ENCODE results near the gene MED25. TPM values are rescaled to one million over a fixed set of nuclear protein-coding genes. Genes with fewer than 3 reads are reported as not detected.
"Not testable (repeated sequence)": the region's sequence is repeated elsewhere in the genome, so short reads cannot be mapped to it uniquely, and the experiment has no call there.

MED25 gene
- total and polyA plus RNA-seq, 2 donors (not counting 1 experiment from before 2014, with no cell fraction given): 11.2 to 20.2 TPM

DNA sequence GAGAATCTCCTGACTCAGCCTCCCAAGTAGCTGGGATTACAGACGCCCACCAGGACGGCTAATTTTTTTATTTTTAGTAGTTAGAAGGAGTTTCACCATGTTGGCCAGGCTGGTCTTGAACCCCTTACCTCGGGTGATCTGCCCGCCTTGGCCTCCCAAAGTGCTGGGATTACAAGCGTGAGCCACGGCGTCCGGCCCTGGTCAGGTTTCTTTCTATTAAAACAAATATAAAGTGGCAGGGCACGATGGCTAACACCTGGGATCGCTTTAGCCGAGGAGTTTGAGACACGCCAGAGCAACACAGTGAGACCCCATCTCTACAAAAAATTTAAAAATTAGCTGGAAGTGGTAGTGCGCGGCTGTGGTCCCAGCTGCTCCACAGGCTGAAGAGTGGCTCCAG, 1.5 kb upstream of the MED25 start:
- TF ChIP-seq EZH2 (IDR thresholded peaks at IDR 0.05; ENCODE audit: low read length, missing control alignments): no peak
- TF ChIP-seq, protein P1, sequence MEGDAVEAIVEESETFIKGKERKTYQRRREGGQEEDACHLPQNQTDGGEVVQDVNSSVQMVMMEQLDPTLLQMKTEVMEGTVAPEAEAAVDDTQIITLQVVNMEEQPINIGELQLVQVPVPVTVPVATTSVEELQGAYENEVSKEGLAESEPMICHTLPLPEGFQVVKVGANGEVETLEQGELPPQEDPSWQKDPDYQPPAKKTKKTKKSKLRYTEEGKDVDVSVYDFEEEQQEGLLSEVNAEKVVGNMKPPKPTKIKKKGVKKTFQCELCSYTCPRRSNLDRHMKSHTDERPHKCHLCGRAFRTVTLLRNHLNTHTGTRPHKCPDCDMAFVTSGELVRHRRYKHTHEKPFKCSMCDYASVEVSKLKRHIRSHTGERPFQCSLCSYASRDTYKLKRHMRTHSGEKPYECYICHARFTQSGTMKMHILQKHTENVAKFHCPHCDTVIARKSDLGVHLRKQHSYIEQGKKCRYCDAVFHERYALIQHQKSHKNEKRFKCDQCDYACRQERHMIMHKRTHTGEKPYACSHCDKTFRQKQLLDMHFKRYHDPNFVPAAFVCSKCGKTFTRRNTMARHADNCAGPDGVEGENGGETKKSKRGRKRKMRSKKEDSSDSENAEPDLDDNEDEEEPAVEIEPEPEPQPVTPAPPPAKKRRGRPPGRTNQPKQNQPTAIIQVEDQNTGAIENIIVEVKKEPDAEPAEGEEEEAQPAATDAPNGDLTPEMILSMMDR (conservative IDR thresholded peaks at IDR 0.05 in 1 of 2, IDR thresholded peaks at IDR 0.05 in 1 of 2; ENCODE audit: low read depth in 1 of 2, low read length in 2 of 2): no peak

DNA sequence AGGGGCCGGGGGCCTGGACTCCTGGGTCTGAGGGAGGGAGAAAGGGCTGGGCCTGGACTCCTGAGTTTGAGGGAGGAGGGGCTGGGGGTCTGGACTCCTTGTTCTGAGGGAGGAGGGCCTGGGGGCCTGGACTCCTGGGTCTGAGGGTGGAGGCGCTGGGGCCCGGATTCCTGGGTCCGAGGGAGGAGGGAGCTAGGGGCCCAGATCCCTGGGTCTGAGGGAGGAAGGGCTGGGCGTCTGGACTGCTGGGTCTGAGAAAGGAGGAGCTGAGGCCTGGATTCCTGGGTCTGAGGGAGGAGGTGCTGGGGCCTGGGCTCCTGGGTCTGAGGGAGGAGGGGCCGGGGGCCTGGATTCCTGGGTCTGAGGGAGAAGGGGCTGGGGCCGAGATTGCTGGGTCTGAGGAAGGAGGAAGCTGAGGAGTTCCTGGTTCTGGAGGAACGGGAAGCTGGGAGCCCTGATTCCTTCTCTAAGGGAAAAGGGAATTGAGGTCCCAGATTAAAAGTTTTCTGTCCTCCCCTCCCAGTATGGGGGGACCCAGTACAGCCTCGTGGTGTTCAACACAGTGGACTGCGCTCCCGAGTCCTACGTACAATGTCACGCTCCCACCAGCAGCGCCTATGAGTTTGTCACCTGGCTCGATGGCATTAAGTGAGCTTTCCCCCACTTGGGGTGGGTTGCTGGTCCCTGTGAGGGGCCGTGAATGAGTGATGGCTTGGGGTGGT, 721 bp downstream of the MED25 start:
- Histone ChIP-seq H3K27me3 (ENCODE audit: control insufficient read depth, insufficient read depth, low read length) (no peaks in the 10 kb centered on the region), H3K4me3 (replicated peaks in 1 of 4; ENCODE audit: control extremely low read depth in 1 of 4, insufficient read depth in 1 of 4, low read depth in 3 of 4, low read length in 4 of 4) (peak overlapping the region; percentile 74 to 98 (median 89)), H3K9me3 (ENCODE audit: control insufficient read depth, insufficient read depth, low read depth, low read length) (no peaks in the 10 kb centered on the region), H2AFZ (ENCODE audit: low read length) (peak overlapping the region; percentile 90), H3K9ac (ENCODE audit: insufficient read depth, low read length) (peak overlapping the region; percentile 87), H3K36me3 (ENCODE audit: control insufficient read depth, insufficient read depth, low read length) (peaks cover 4% of the 10 kb centered on the region), H3K27ac (ENCODE audit: insufficient read depth, low read length) (peak overlapping the region; percentile 98), H4K20me1 (ENCODE audit: control insufficient read depth, extremely low read depth, insufficient read depth, low read length) (no peaks in the 10 kb centered on the region), H3K4me2 (ENCODE audit: extremely low read depth, insufficient read depth, low read length) (peak overlapping the region; percentile 76), H3K79me2 (ENCODE audit: control insufficient read depth, insufficient read depth, low read length) (peaks cover 22% of the 10 kb centered on the region), H3K4me1 (ENCODE audit: control insufficient read depth, extremely low read depth, insufficient read depth, low read length) (peaks cover 5% of the 10 kb centered on the region)
- DNase-seq (ENCODE audit: low read depth in 2 of 2): no peak
- TF ChIP-seq, protein P1 (conservative IDR thresholded peaks at IDR 0.05 in 1 of 2, IDR thresholded peaks at IDR 0.05 in 1 of 2; ENCODE audit: low read depth in 1 of 2, low read length in 2 of 2): no peak
- no peak for TF ChIP-seq EZH2 (IDR thresholded peaks at IDR 0.05; ENCODE audit: low read length, missing control alignments)

More for the DNA sequence above, 1.5 kb upstream of the MED25 start:
- Histone ChIP-seq H3K9ac (ENCODE audit: insufficient read depth, low read length) (no peak overlapping the region), H3K4me1 (ENCODE audit: control insufficient read depth, extremely low read depth, insufficient read depth, low read length) (peaks cover 7% of the 10 kb centered on the region), H2AFZ (ENCODE audit: low read length) (no peak overlapping the region), H3K27ac (ENCODE audit: insufficient read depth, low read length) (peak overlapping the region; percentile 98), H3K4me2 (ENCODE audit: extremely low read depth, insufficient read depth, low read length) (peak overlapping the region; percentile 37), H4K20me1 (ENCODE audit: control insufficient read depth, extremely low read depth, insufficient read depth, low read length) (no peaks in the 10 kb centered on the region), H3K9me3 (ENCODE audit: control insufficient read depth, insufficient read depth, low read depth, low read length) (no peaks in the 10 kb centered on the region), H3K27me3 (ENCODE audit: control insufficient read depth, insufficient read depth, low read length) (no peaks in the 10 kb centered on the region), H3K79me2 (ENCODE audit: control insufficient read depth, insufficient read depth, low read length) (peaks cover 17% of the 10 kb centered on the region), H3K4me3 (replicated peaks in 1 of 4; ENCODE audit: control extremely low read depth in 1 of 4, insufficient read depth in 1 of 4, low read depth in 3 of 4, low read length in 4 of 4) (peak overlapping the region in 1 of 4 experiments; percentile 98), H3K36me3 (ENCODE audit: control insufficient read depth, insufficient read depth, low read length) (no peaks in the 10 kb centered on the region)
- no peak for DNase-seq (ENCODE audit: low read depth in 2 of 2)

DNA sequence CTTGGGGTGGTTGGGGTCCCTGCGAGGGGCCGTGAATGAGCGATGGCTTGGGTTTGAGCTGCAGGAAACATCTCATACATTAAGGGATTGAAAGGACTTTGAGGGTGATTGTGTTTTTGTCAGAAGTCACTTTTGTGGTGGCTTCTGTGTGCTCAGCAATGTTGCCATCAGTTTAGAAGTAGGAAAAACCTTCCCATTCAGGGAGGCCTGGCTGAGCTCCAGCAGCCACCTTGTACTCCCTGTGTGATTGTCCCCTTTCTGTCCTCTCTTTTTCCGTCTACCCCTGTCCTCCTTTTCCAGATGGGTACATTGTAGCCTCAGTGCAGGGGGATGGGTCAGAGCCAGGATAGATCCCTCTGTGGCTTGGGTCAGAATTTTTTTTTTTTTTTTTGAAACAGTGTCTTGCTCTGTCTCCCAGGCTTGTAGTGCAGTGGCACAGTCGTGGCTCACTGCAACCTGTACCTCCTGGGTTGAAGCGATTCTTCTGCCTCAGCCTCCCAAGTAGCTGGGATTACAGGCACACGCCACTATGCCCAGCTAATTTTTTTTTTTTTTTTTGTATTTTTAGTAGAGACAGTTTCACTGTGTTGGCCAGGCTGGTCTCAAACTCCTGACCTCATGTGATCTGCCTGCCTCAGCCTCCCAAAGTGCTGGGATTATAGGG, 1.5 kb downstream of the MED25 start:
- H3K4me3 ChIP-seq (replicated peaks in 1 of 4; ENCODE audit: control extremely low read depth in 1 of 4, insufficient read depth in 1 of 4, low read depth in 3 of 4, low read length in 4 of 4): peak overlapping the region; percentile 3 to 98 (median 77)

More for the DNA sequence above, 1.5 kb downstream of the MED25 start:
- H3K4me1 ChIP-seq (ENCODE audit: control insufficient read depth, extremely low read depth, insufficient read depth, low read length); H3K27me3 ChIP-seq (ENCODE audit: control insufficient read depth, insufficient read depth, low read length); H3K9me3 ChIP-seq (ENCODE audit: control insufficient read depth, insufficient read depth, low read depth, low read length); H3K36me3 ChIP-seq (ENCODE audit: control insufficient read depth, insufficient read depth, low read length); DNase-seq (ENCODE audit: low read depth in 2 of 2); H3K9ac ChIP-seq (ENCODE audit: insufficient read depth, low read length); H4K20me1 ChIP-seq (ENCODE audit: control insufficient read depth, extremely low read depth, insufficient read depth, low read length); H2AFZ ChIP-seq (ENCODE audit: low read length): not testable (repeated sequence)
- peaks cover 22% of the 10 kb centered on the region for H3K79me2 ChIP-seq (ENCODE audit: control insufficient read depth, insufficient read depth, low read length)
- H3K4me2 ChIP-seq (ENCODE audit: extremely low read depth, insufficient read depth, low read length): peak overlapping the region; percentile 76
- H3K27ac ChIP-seq (ENCODE audit: insufficient read depth, low read length): peak overlapping the region; percentile 98

All from fibroblast of lung (primary cell).